Medulla oblongata (tissue), 1 donor: ENCODE measurements around the gene HNRNPH3.

Source experiments
- DNase-seq: peaks from one replicate; pipeline ENCODE4 v3.0.0-alpha.2; 2015; ENCODE audit errors: extremely low spot score

Gene HNRNPH3

DNA sequence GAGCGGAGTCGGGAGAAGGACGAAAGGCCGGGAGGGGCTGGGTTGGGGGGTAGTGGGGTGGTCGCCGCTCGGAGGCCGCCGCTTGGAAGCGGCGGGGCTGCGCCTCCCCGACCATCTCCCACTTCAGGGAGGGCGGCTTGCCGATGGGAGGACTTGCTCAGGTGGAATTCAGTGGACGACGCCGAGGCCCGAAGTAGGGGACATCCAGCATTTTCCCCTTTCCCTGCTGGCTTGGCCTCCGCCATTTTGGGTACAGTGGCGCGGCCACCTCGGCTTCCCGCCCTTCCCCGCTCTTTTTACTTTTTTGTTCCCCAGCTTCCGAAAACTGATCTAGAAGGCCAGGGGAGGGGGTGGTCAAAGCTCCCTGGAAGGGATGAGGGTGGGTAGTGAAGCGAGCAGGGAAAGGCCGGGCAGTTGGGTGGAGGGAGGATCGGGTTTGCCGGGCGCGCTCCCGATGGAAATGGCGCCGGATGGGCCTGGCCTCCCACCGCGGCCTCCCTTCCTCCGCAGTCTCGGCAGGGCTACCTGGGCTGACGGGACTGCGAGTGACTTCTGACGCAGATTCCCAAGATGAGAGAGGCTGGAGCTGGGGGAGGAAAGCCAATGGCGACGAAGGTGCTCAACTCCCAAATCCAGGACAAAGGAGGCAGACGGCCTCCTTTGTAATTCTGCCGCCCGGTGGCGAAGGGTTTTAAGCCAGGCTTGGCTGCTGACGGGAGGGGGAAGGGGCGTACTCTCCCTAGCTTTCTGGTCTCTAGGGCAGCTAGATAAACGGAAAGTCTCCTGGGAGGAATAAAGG is 594 bp downstream of the HNRNPH3 start, which contains the start of gene PBLD:
TSS of gene PBLD (minus strand) at position 670 of the 799 bp plus-strand sequence. CDS start 26,084 bp downstream, outside the sequence.
- DNase-seq: peak; percentile 90

DNA sequence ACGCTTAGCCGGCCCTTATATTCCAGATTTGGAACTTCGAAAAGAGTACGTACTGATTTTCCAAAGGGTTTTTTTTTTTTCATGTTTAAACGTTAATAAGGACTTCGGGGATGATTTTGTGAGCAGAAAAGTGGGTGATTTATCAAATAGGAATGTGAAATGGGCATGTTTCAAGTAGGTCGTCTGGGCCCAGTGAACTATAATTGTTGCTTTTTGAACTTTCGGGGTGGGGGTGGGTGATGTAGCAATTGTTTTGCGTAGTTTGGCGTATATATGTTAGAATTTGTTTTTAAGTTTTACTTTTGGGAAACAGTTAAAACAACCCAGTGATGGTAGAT is 1.2 kb downstream of the HNRNPH3 start:
- DNase-seq: no peak

DNA sequence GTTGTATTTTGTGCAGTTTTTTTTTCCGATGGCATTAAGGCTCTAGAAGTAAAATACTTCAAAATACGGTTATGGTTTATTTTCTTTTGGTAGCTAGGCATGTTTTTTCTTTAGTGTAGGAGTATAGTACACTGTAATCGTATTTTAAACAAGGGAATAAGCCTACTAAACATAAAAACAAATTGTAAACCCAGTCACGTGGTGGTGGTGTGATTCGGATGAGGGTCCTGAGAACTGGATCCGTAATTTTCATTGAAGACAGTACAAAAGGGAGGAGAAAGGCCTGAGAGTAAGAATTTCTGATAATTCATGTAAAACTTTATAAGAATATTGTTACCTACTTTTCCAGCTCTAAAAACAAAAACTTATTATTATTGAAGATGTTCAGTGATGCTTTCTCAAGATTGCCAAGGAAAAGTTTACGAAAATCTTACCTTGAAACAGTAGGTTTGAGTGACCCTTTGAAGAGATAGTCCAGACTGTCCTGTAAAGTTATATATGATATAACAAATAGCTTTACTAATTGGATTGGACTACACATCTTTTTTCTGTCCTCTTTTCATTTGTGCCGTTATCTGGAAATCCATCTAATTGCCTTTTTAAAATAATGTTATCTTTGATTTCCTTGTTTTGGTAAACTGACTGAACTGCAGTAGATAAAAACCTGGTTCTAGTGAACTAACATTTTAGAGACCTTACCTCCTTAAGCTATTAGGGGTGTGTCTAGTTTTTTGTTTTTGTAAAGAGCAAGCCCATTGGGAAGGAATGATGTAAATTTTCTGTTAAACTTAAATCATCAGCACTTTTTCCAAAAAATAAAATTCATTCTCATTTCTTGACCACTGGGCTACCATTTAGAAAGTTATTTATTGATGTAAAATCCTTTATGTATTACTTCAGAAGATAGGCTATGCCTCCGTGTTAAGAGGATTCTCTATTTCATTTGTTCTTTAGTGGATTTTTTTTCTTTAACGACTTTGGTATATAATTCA is 1.9 kb downstream of the HNRNPH3 start:
- peak; percentile 61 for DNase-seq

DNA sequence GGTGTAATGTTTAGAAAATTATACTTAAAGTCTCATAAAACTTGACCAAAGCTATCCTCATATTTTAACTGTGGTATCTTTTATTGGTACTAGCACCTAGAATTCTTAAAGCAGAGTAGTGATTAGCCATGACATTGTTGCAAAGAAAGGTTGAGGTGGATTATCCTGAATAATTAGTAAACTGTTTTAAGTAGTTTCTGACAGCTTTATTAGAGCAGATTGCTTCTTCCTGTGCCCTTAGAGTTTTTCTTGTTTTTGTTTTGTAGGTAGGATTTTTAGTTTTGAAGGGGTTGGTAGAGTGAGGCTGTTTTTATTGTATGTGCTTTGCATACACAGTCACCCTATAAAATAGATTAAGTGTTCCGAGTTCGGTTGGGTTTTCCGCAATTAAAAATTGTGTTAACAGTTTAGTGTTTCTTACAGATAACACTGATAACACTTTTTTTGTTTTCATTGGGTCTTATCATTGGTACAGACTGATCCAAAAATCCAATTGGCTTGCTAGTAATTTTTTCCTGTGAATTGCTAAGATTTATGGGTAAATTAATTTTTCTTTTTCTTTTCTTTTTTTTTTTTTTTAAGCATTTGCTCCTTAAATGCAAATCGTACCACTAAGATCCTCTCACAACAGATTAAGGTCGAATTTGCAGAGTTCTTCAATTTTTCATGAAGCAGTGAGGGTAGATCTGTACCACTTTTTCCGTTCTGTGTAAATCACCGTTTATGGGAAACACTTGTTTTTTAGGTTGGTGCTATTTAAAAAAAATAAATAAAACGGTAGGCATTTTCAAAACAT is 3.0 kb downstream of the HNRNPH3 start:
- DNase-seq: no peak

DNA sequence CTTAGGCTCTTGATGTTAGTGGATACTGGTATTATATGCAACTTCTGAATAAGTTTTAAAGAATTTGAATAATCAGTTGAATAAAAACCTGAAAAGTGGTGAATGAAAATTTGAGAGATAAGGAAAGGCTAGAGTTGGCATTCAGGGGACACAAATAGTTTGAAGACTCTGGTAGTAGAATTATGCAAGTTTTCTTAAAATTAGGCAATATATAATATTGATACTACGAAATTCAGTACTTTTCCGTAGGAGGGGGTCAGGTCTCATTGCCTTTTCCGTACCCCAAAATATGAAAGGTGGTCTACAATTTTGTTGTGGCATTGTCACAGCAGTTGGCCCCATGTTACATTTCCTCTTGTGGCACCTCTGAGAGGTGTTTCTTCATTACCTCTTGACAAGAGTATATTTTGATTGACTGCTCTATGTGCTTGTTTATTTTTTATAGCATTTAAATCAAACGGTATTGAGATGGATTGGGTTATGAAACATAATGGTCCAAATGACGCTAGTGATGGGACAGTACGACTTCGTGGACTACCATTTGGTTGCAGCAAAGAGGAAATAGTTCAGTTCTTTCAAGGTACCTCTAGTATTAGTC is 5.0 kb downstream of the HNRNPH3 start:
- no peak for DNase-seq

DNA sequence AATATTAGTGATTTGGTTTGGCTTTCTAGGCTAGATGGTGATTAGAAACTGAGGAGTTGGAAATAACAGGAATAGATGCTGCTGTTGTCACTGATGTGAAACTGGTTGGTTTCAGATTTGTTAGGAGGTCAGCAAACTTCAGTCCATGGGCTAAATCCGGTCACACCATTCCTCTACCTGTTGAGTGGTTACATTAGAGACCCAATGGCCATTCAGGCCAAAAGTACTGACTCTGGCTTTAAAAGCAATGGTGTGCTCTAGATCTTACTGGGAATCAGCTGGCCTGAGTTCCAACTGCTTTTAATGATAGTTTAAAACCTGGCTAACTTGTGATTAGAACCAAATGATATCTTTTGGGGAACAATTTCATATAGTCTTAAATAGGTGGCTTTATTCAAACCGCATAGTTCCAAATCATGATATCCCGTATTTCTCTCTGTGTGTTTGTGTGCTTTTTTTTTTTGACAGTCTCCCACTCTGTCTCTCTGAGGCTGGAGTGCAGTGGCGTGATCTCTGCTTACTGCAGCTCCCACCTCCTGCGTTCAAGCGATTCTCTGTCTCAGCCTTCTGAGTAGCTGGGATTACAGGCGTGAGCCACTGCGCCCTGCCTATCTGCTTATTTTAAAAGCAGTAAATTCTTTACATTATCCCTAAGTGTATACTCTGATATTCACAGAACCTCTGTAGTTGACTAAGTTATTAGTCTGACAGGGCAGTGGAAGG is 8.7 kb downstream of the HNRNPH3 start:
- no peak for DNase-seq

DNA sequence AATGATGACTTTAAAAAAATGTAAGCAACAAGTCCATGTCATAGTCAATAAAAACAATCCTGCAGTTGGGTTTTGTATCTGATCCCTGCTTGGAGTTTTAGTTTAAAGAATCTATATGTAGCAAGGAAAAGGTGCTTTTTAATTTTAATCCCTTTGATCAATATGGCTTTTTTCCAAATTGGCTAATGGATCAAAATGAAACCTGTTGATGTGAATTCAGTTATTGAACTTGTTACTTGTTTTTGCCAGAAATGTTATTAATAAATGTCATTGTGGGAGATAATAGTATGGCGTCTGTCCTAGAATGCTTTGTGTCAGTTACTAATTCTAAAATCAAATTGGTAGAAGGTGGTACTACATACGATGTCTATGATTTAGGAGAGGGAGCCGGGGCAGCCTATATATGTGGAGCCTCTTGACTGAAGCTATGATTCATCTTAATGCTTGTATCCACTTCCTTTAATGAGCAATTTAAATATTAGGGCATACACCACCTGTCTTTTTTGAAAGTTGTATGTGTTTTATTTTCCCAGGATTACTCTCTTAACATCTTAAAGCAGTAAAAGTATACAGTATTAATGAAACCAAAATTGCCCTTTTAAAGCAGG is 11.1 kb downstream of the HNRNPH3 start:
- DNase-seq: no peak

DNA sequence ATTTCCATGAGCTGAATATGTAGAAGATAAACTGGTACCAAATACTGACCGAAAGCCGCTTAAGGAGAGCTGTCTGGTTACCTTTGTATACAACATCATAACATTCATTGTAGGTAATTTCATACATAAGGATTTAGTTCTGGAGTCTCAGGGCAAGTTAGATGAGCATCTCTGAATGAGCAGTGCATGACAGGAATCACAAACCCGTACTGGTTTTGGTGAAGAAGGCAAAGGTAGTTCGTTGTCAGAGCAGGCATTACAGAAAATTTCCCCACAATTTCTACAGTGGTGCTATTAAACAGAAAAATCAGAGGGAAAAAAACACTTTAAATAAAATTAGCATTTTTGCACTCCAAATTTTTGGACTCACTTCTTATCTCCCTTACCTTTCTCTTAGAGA is 13.8 kb downstream of the HNRNPH3 start:
- no peak for DNase-seq

DNA sequence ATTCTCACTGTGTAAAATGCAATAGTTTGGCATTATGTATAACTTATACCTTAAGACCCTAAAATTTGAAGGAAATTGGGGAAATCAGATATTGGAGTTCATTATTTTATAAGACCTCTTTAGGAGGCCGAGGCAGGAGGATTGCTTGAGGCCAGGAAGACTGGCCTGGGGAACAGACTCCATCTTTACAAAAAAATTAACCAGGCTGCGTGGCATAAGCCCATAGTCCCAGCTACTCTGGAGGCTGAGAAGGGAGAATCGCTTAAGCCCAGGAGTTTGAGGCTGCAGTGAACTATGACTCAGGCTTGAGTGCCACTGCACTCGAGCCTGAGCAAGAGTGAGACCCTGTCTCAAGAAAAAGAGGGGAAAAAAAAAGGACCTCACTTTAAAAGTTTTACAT is 14.9 kb downstream of the HNRNPH3 start:
- no peak for DNase-seq

DNA sequence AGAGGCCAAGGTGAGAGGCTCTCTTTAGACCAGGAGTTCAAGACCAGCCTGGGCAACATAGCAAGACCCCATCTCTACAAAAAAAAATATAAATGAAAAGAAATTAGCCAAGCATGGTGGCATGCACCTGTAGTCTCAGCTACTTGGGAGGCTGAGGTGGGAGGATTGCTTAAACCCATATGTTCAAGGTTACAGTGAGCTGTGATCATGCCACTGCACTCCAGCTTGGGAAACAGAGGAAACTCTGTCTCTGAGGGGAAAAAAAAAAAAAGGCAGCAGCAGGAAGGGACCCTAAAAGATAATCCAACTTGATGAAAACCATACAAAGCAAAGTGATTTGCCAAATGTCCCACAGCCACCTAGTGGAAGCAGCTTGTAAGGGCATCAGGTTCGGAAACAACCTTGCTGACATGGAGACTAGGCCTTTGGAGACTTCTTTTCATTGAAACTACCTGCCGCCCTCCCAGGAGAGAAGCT is 16.4 kb downstream of the HNRNPH3 start:
- peak; percentile 54 for DNase-seq

DNA sequence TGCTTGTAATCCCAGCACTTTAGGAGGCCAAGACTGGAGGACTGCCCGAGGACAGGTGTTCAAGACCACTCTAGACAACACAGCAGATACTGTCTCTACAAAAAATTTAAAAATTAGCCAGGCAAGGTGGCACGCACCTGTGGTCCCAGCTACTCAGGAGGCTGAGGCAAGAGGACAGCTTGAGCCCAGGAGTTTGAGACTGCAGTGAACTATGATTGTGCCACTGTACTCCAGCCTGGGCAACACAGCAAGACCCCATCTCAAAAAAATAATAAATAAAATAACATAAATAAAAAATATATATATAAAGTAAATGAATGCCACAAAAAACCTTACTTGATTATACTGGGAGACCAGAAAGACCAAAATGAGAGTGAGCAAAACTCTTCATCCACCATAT is 21.7 kb downstream of the HNRNPH3 start:
- DNase-seq: no peak

DNA sequence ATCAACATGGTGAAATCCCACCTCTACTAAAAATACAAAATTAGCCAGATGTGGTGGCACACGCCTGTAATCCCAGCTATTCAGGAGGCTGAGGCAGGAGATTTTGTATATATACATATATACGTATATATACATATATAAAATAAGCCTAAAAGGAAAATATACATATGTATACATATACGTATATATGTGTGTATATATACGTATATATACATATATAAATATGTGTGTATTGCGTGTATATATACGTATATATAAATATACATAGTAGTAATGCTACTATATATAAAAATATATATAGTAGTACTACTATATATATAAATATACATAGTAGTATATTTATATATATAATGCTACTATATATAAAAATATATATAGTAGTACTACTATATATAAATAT is 27.3 kb downstream of the HNRNPH3 start:
- DNase-seq: no peak

DNA sequence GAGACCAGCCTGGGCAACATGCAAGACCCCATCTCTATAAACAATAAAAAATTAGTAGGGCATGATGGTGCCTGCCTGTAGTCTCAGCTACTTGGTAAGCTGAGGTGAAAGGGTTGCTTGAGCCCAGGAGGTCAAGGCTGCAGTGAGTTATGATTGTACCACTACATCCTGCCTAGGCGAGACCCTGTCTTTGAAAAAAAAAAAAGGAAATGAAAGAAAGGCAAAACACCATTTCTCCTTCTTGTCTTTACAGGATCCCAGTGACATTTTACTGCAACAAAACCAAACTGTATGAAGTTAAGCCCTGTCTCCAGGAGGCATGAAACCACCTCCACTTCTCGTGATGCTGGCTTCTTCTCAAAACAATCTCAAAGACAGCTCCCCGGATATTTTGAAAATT is 30.7 kb downstream of the HNRNPH3 start:
- no peak for DNase-seq

DNA sequence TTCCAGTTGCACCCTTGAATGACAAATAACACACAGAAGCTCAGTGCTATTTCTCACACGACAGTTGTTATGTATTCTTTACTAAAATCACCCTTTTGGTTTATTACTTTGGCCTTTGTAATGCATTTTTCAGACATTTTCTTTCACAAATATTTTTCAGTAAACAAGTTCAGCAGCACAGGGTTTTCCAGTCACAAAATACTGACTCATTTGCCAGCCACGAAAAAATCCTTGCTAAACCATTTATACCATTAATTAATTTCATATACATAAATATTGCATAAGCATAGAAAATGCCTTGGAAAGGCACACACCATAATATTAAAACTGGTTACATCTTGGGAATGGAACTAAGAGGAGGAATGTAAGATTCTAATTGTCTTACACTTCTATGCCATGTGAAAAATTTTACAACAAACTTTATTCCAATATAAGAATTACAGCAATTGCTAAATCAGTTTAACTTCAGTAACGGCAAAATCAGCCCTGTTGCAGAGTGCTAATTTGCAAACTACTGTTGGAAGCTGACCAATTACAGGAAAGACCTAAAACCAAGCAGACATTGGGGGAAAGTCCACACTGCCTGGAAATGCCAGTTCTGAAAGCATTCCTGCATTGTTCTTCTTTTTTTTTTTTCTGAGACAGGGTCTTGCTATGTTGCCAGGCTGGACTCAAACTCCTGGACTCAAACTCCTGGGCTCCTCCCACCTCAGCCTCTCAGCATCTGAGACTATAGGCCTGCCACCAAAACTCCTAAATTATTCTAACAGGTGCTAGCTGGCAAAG is 32.4 kb downstream of the HNRNPH3 start:
- DNase-seq: no peak

DNA sequence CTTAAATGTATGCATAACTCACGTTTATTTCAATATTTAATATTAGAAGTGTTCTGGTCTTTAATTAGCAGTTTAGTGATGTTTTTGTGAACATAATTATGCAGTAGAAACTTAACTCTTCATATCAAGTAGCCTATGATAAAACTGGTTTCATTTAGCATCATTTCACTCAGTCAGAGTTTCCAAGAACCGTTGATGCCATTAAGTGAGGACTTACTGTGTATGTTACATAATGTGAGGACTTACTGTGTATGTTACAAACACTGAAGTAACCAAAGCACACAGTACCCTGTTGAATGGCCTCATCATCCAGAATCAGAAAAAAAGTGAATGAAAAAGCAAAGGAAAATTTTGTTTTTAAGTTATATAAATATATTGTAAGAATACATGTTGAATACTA is 33.7 kb downstream of the HNRNPH3 start:
- DNase-seq: no peak

DNA sequence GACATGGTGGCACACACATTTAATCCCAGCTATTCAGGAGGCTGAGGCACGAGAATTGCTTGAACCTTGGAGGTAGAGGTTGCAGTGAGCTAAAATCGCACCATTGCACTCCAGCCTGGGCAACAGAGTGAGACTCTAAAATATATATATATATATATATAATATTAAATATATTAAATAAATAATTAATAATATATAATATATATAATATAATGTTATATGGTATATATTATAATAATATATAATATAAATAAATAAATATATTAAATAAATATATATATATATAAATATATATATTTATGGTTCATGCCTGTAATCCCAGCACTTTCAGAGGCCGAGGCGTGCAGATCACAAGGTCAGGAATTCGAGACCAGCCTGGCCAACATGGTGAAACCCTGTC is 34.7 kb downstream of the HNRNPH3 start:
- DNase-seq: no peak

DNA sequence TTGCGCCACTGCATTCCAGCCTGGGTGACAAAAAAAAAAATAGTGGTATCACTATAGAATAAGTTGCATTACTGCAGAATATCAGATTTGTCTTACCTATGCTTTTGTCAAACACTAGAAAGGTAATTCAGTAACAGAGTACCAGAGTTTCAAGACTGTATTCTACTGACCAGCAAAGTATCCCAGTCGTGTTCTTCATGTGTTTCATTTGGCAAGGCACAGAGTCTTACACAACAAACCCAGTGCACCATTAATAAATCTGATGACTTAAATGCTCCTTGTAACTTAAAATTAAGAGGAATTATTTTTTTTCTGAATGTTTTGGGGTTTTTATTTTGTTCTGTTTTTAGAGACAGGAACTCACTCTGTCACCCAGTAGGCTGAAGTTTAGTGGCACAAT is 35.3 kb downstream of the HNRNPH3 start:
- no peak for DNase-seq

DNA sequence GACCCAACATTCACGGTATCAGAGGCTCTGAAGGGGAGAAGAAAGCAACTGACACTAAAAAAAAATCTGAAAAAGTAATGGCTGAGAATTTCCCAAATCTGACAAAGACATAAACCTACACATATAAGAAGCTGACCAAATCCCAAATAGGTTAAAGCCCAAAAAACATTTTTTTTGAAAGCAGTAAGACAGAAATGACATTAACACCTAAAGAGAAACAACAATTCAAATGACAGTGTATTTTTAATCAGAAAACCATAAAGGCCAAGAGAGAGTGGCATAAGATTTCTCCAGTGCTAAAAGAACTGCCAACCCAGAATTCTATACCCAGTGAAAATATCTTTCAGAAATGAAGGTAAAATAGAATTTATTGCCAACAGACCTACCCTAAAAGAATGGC is 39.7 kb downstream of the HNRNPH3 start:
- DNase-seq: no peak

DNA sequence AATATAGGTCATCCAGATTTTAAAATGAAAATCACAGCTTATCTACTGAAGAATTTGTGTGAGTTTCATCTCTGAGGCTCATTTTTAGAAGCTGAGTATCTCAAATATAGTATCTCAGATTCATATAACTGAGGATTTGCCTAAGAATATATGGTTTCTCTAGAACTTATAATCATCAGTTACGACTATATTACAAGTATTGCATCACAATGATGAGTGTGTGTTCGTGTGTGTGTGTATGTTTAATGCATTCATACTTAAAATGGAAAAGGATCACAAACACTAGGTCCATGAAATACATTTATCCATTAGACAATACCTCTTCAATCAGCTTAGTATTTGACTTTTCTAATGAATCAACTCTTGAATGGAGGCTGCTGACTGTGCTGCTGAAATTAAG is 53.9 kb downstream of the HNRNPH3 start:
- no peak for DNase-seq
